Caco-2 (cell line): ENCODE results near the gene ADCY9. TPM values are rescaled to one million over a fixed set of nuclear protein-coding genes. Genes with fewer than 3 reads are reported as not detected.

Source experiments
- BruUV-seq: library from RNA; stranded (reverse); fragments of 400-500 nt; replicated peaks from 2 replicates; lab custom pipeline; 2021; lab: Mats Ljungman, UMichigan
- CTCF ChIA-PET: fragments of 300-600 bp; sonication (Branson Sonifier 250); formaldehyde crosslinking; loops from one replicate; lab custom pipeline; 2022; ENCODE audit warnings: antibody characterized with exemption; lab: Charles Lee
- POLR2A ChIA-PET: fragments of 300-600 bp; sonication (Branson Sonifier 250); formaldehyde crosslinking; loops from one replicate; lab custom pipeline; 2022; ENCODE audit warnings: antibody characterized with exemption; lab: Charles Lee
- DNase-seq, 2 experiments: peaks; one replicate each; pipeline versions ENCODE4 v3.0.0 to v3.0.0-alpha.2; 2020 to 2022
- H3K27me3 ChIP-seq: replicated peaks from 2 replicates; pipeline ENCODE4 v1.6.0; 2011; ENCODE audit warnings: low read length; ENCODE audit not compliant: control insufficient read depth, insufficient read depth
- H3K36me3 ChIP-seq: 2 replicates; pipeline ENCODE4 v1.5.1; 2011; ENCODE audit warnings: low read length; ENCODE audit not compliant: control insufficient read depth, insufficient read depth
- H3K4me1 ChIP-seq: fragments of 250-450 bp; sonication (Bioruptor Pico); 2 replicates; pipeline ENCODE4 v1.5.1; 2020; ENCODE audit warnings: mild to moderate bottlenecking
- H3K4me3 ChIP-seq: 2 replicates; pipeline ENCODE4 v1.5.1; 2011; ENCODE audit warnings: low read depth, mild to moderate bottlenecking, control low read depth, low read length
- H3K9me3 ChIP-seq: fragments of 250-450 bp; sonication (Bioruptor Pico); 2 replicates; pipeline ENCODE4 v1.5.1; 2020; ENCODE audit warnings: mild to moderate bottlenecking, moderate library complexity
- H3K27ac Mint-ChIP-seq: one replicate; pipeline ENCODE4 v1.8.0; 2022; ENCODE audit warnings: mixed read lengths; ENCODE audit not compliant: unreplicated experiment
- H3K27me3 Mint-ChIP-seq: one replicate; pipeline ENCODE4 v1.8.0; 2022; ENCODE audit warnings: mixed read lengths; ENCODE audit not compliant: insufficient read depth, unreplicated experiment
- H3K36me3 Mint-ChIP-seq: one replicate; pipeline ENCODE4 v1.8.0; 2022; ENCODE audit warnings: mild to moderate bottlenecking, mixed read lengths; ENCODE audit not compliant: insufficient read depth, unreplicated experiment
- H3K4me1 Mint-ChIP-seq: one replicate; pipeline ENCODE4 v1.8.0; 2022; ENCODE audit warnings: low read depth, mixed read lengths; ENCODE audit not compliant: unreplicated experiment
- H3K4me3 Mint-ChIP-seq: one replicate; pipeline ENCODE4 v1.8.0; 2022; ENCODE audit warnings: mild to moderate bottlenecking, moderate library complexity, mixed read lengths; ENCODE audit not compliant: unreplicated experiment
- H3K9me3 Mint-ChIP-seq: one replicate; pipeline ENCODE4 v1.8.0; 2022; ENCODE audit warnings: mixed read lengths; ENCODE audit not compliant: unreplicated experiment
- intact Hi-C: fragments of 100-400 bp; cut with micrococcal nuclease; formaldehyde crosslinking; loops from one replicate; pipeline ENCODE4 v1.10.0; 2022; ENCODE audit not compliant: unreplicated experiment
- total RNA-seq: library from RNA; stranded (reverse); gene quantifications from 2 replicates; pipeline ENCODE4 v1.2.3, GENCODE V29; 2022
- TF ChIP-seq, protein P1 (sequence below), 2 experiments: fragments of 200-600 bp in 1 of 2; IDR thresholded peaks; 1 replicate in 1 of 2; 2 replicates in 1 of 2; pipeline versions ENCODE4 v1.5.1 to v1.8.0; 2011 to 2022; ENCODE audit warnings: antibody characterized with exemption in 1 of 2, control low read depth in 1 of 2, inconsistent platforms in 1 of 2, low read depth in 1 of 2, low read length in 1 of 2, mild to moderate bottlenecking in 1 of 2, moderate library complexity in 1 of 2; ENCODE audit not compliant: insufficient read depth in 1 of 2, severe bottlenecking in 1 of 2, unreplicated experiment in 1 of 2

Gene ADCY9
- total RNA-seq, 1 experiment from 2014 or later = 11.5 TPM

GRCh38 chr16:3974751-3975150 lies 141.5 kb downstream of the ADCY9 start:
- DNase-seq = no peak
- Mint-ChIP-seq H3K27me3 (no peaks in the 10 kb centered on the region), H3K27ac (no peak overlapping the region), H3K4me1 (no peaks in the 10 kb centered on the region), H3K36me3 (peaks cover 15% of the 10 kb centered on the region), H3K4me3 (no peak overlapping the region), H3K9me3 (no peaks in the 10 kb centered on the region)
- intact Hi-C loops = no loop called here
- Histone ChIP-seq H3K9me3 (no peaks in the 10 kb centered on the region), H3K27me3 (no peaks in the 10 kb centered on the region), H3K4me1 (no peaks in the 10 kb centered on the region), H3K36me3 (no peaks in the 10 kb centered on the region), H3K4me3 (no peak overlapping the region)
- ChIA-PET CTCF (no interaction called here), POLR2A (interaction anchor here (0.6 kb wide), 1 partner anchor 119 kb away, joined by 3 read pairs; no protein-coding TSS in a partner anchor)
- TF ChIP-seq, protein P1, sequence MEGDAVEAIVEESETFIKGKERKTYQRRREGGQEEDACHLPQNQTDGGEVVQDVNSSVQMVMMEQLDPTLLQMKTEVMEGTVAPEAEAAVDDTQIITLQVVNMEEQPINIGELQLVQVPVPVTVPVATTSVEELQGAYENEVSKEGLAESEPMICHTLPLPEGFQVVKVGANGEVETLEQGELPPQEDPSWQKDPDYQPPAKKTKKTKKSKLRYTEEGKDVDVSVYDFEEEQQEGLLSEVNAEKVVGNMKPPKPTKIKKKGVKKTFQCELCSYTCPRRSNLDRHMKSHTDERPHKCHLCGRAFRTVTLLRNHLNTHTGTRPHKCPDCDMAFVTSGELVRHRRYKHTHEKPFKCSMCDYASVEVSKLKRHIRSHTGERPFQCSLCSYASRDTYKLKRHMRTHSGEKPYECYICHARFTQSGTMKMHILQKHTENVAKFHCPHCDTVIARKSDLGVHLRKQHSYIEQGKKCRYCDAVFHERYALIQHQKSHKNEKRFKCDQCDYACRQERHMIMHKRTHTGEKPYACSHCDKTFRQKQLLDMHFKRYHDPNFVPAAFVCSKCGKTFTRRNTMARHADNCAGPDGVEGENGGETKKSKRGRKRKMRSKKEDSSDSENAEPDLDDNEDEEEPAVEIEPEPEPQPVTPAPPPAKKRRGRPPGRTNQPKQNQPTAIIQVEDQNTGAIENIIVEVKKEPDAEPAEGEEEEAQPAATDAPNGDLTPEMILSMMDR (IDR thresholded peaks at IDR 0.05; ENCODE audit: insufficient read depth in 1 of 2, low read depth in 1 of 2, low read length in 1 of 2, severe bottlenecking in 1 of 2, unreplicated experiment in 1 of 2) = no peak
- no TSS peak for BruUV-seq

GRCh38 chr16:3971706-3972105 lies 144.5 kb downstream of the ADCY9 start:
- CTCF ChIA-PET = no interaction called here
- no peak for DNase-seq

GRCh38 chr16:3971261-3971660 lies 145.0 kb downstream of the ADCY9 start:
- intact Hi-C loops = no loop called here
- Mint-ChIP-seq H3K27ac (no peak overlapping the region), H3K4me1 (no peaks in the 10 kb centered on the region), H3K27me3 (no peaks in the 10 kb centered on the region), H3K36me3 (no peaks in the 10 kb centered on the region), H3K9me3 (no peaks in the 10 kb centered on the region), H3K4me3 (no peak overlapping the region)
- CTCF ChIA-PET = no interaction called here
- no peaks in the 10 kb centered on the region for H3K36me3 ChIP-seq
- H3K27me3 ChIP-seq = no peaks in the 10 kb centered on the region
- BruUV-seq = no TSS peak
- POLR2A ChIA-PET = no interaction called here
- no peaks in the 10 kb centered on the region for H3K9me3 ChIP-seq
- TF ChIP-seq, protein P1 (IDR thresholded peaks at IDR 0.05; ENCODE audit: insufficient read depth in 1 of 2, low read depth in 1 of 2, low read length in 1 of 2, severe bottlenecking in 1 of 2, unreplicated experiment in 1 of 2) = no peak
- no peak for DNase-seq
- H3K4me1 ChIP-seq = no peaks in the 10 kb centered on the region
- H3K4me3 ChIP-seq = no peak overlapping the region

More at GRCh38 chr16:3971706-3972105, 144.5 kb downstream of the ADCY9 start:
- H3K27me3 Mint-ChIP-seq = no peaks in the 10 kb centered on the region
- intact Hi-C loops = no loop called here
- POLR2A ChIA-PET = no interaction called here
- TF ChIP-seq, protein P1 (IDR thresholded peaks at IDR 0.05; ENCODE audit: insufficient read depth in 1 of 2, low read depth in 1 of 2, low read length in 1 of 2, severe bottlenecking in 1 of 2, unreplicated experiment in 1 of 2) = no peak
- no peak overlapping the region for H3K4me3 Mint-ChIP-seq
- no peaks in the 10 kb centered on the region for H3K27me3 ChIP-seq
- no peaks in the 10 kb centered on the region for H3K9me3 Mint-ChIP-seq
- H3K27ac Mint-ChIP-seq = no peak overlapping the region
- no peaks in the 10 kb centered on the region for H3K4me1 Mint-ChIP-seq
- H3K9me3 ChIP-seq = no peaks in the 10 kb centered on the region
- peaks cover 2% of the 10 kb centered on the region for H3K36me3 Mint-ChIP-seq
- H3K4me1 ChIP-seq = no peaks in the 10 kb centered on the region
- no peaks in the 10 kb centered on the region for H3K36me3 ChIP-seq
- BruUV-seq = no TSS peak
- no peak overlapping the region for H3K4me3 ChIP-seq
